Measurements from ENCODE around the gene NPR2. TPM values are rescaled to one million over a fixed set of nuclear protein-coding genes. Genes with fewer than 3 reads are reported as not detected.

Gene NPR2
- polyA plus RNA-seq, 3 donors: 32.0 to 38.0 (median 33.7) TPM

- DNase-seq (ENCODE audit: extremely low read depth in 1 of 11, low read depth in 9 of 11, low spot score in 4 of 11): peak; percentile 91 to 98 (median 95)
These were observed 23.6 kb downstream of the NPR2 start, which contains the start of gene HINT2 for GRCh38 chr9:35814841-35815543. HINT2 (minus strand) TSS chr9:35815042; CDS start chr9:35814979, 63 bp downstream.

GRCh38 chr9:35816708-35817107 lies 25.3 kb downstream of the NPR2 start:
- no peak for DNase-seq (ENCODE audit: extremely low read depth in 1 of 11, low read depth in 9 of 11, low spot score in 4 of 11)

- DNase-seq (ENCODE audit: extremely low read depth in 1 of 11, low read depth in 9 of 11, low spot score in 4 of 11): no peak
These were observed 26.9 kb downstream of the NPR2 start for GRCh38 chr9:35818341-35818740.

- no peak for DNase-seq (ENCODE audit: extremely low read depth in 1 of 11, low read depth in 9 of 11, low spot score in 4 of 11)
These were observed 28.7 kb downstream of the NPR2 start for GRCh38 chr9:35820076-35820475.

- no peak for DNase-seq (ENCODE audit: extremely low read depth in 1 of 11, low read depth in 9 of 11, low spot score in 4 of 11)
These were observed 31.5 kb downstream of the NPR2 start for GRCh38 chr9:35822926-35823325.

- DNase-seq (ENCODE audit: extremely low read depth in 1 of 11, low read depth in 9 of 11, low spot score in 4 of 11): peak in 3 of 11 donors; percentile 36 to 44 (median 38)
These were observed 34.8 kb downstream of the NPR2 start for GRCh38 chr9:35826071-35826701.

GRCh38 chr9:35827486-35827885 lies 36.1 kb downstream of the NPR2 start:
- no peak for DNase-seq (ENCODE audit: extremely low read depth in 1 of 11, low read depth in 9 of 11, low spot score in 4 of 11)

GRCh38 chr9:35828716-35829083 lies 37.3 kb downstream of the NPR2 start, which contains the start of gene FAM221B:
FAM221B (minus strand) TSS chr9:35828732; CDS start chr9:35826161, 2,571 bp downstream.
- peak in 1 of 11 donors; percentile 25 for DNase-seq (ENCODE audit: extremely low read depth in 1 of 11, low read depth in 9 of 11, low spot score in 4 of 11)

DNA sequence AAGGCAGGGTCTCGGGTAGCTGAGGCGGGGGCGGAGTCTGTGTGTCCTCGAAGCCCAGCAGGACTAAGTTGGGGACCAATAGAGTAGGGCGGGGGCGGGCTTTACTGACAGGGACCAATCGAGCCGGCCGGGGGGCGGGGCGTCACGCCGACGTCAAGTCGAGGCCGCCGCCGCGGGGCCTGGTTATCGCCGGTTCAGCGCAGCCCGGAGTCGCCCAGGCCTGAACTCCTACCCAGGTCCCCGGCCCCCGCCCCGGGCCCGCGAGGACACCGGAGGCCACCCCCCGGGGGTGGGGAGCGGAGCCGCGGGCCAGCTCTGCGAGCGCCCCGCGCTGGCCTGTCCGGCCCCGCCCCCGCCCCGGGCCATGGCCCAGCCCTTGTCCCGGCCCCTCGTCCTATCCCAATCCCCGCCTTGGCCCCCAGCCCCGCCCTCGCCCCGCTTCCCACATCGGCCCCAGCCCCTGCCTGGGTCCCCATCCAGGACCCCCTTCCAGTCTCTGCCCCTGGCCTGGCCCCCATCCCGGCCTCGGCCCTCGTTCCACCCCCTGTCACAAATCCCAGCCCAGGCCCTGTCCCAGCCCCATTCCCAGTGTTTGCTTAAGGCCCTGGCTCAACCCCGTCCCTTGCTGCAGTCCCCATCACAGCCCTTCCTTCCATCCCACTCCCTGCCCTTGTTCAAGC lies 37.8 kb downstream of the NPR2 start, which contains the start of gene TMEM8B:
TSS of gene TMEM8B (plus strand) at position 145 of the 680 bp plus-strand sequence. CDS start at position 365, 220 bp downstream.
- peak in 10 of 11 donors; percentile 80 to 96 (median 94) for DNase-seq (ENCODE audit: extremely low read depth in 1 of 11, low read depth in 9 of 11, low spot score in 4 of 11)

DNA sequence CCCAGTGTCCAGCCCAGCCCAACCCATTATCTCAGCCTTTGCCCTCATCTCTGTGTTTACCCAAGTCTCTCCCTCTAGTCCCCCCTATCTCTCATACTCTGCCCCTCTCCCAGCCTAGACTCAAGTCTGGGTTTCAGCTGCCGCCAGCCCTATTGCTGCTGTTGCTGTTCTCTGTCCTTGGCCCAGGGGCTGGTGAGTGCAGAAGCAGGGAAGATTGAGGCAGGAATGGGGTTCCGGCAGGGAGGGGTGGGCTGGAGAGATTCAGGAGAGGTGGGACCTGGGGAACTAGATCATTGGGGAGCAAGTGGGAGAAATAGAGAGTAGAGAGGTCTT lies 38.3 kb downstream of the NPR2 start:
- no peak for DNase-seq (ENCODE audit: extremely low read depth in 1 of 11, low read depth in 9 of 11, low spot score in 4 of 11)

- DNase-seq (ENCODE audit: extremely low read depth in 1 of 11, low read depth in 9 of 11, low spot score in 4 of 11): no peak
These were observed 39.6 kb downstream of the NPR2 start for GRCh38 chr9:35831040-35831439.

DNA sequence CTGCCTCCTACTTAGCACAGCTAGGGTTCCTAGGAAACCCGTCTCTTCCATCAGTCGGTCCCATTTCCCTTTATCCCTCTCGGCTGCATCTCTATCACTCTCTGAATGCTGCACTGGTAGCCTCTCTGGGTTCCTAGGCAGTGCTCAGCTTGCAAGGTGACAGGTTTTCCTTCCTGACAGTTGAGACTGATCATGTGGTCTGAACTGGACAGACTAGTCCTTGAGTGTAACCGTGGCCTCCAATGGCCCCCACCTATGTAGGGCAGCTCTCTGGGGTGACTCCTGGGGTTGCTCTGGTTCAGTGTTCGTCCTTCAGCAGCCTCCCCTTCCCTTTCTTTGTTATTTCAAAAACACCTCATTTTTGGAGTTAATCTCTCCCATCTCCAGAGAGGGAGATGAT lies 41.4 kb downstream of the NPR2 start:
- DNase-seq (ENCODE audit: extremely low read depth in 1 of 11, low read depth in 9 of 11, low spot score in 4 of 11): no peak

GRCh38 chr9:35834260-35835215 lies 43.1 kb downstream of the NPR2 start:
- no peak for DNase-seq (ENCODE audit: extremely low read depth in 1 of 11, low read depth in 9 of 11, low spot score in 4 of 11)

- no peak for DNase-seq (ENCODE audit: extremely low read depth in 1 of 11, low read depth in 9 of 11, low spot score in 4 of 11)
These were observed 43.8 kb downstream of the NPR2 start for GRCh38 chr9:35835216-35835632.

- DNase-seq (ENCODE audit: extremely low read depth in 1 of 11, low read depth in 9 of 11, low spot score in 4 of 11): no peak
These were observed 44.4 kb downstream of the NPR2 start for GRCh38 chr9:35835766-35836165.

DNA sequence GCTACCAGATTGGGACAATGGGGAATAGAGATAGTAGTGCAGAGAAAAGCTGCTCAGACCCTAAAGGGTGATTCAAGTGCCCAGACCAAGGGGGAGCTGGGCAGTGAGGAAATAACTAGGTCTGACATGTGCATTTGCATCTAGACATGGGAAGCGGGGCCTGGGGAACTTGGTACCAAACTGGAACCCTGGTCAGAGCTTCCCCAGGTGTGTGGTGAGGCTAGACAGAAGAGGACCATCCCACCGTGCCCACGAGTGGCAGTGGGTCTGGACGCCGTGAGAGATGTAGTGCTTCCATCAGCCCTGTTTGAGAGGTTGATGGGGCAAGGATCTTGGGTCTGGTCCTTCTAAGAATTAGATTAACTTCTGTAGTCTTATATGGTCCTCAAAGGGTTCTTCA lies 45.2 kb downstream of the NPR2 start:
- DNase-seq (ENCODE audit: extremely low read depth in 1 of 11, low read depth in 9 of 11, low spot score in 4 of 11): no peak

- DNase-seq (ENCODE audit: extremely low read depth in 1 of 11, low read depth in 9 of 11, low spot score in 4 of 11): no peak
These were observed 48.5 kb downstream of the NPR2 start for GRCh38 chr9:35839926-35840325.

DNA sequence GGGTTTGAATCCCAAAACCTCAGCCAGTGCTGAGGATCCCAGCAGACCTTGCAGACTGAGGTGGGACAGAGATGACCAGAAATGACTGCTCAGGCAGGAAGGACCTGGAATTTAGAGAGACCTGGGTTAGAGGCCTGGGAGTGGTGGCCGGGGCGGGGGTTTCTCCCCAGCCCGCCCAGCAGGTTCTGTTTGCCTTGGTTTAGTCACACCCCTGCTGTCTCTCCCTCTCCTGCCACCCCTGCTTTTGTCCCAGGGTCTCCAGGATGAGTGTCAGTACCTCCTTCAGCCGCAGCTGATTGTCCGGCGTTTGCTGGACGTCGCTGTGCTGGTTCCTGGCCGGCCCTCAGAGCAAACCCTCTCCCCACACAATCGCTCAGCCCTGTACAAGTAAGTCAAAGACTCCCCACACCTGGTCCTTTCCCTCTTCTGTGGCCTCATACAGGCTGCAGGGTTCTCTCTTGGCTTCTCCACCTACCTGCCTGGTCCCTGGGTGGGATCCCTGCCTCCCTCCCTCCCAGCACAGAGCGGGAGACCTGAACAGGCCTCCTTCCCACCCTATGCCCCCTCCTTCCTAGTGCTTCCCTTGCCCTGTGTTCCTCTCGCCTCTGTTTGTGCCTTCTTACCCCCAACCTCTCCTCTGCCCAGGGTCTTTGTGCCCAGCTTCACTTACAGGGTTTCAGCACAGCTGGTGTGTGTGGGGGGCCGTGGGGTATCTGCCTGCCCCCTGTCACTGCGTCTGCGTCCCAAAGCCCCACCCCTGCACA lies 49.7 kb downstream of the NPR2 start:
- DNase-seq (ENCODE audit: extremely low read depth in 1 of 11, low read depth in 9 of 11, low spot score in 4 of 11): no peak

GRCh38 chr9:35841645-35841900 lies 50.2 kb downstream of the NPR2 start:
- no peak for DNase-seq (ENCODE audit: extremely low read depth in 1 of 11, low read depth in 9 of 11, low spot score in 4 of 11)
